ENCODE data around the gene METRN. TPM values are rescaled to one million over a fixed set of nuclear protein-coding genes. Genes with fewer than 3 reads are reported as not detected.
A peak's percentile ranks its signal among the peaks of the same experiment; 100 is the strongest.
"Not testable (repeated sequence)": the region's sequence is repeated elsewhere in the genome, so short reads cannot be mapped to it uniquely, and the experiment has no call there.

Gene METRN
- total RNA-seq, 1 donor from 2014 or later = 23.6 TPM

DNA sequence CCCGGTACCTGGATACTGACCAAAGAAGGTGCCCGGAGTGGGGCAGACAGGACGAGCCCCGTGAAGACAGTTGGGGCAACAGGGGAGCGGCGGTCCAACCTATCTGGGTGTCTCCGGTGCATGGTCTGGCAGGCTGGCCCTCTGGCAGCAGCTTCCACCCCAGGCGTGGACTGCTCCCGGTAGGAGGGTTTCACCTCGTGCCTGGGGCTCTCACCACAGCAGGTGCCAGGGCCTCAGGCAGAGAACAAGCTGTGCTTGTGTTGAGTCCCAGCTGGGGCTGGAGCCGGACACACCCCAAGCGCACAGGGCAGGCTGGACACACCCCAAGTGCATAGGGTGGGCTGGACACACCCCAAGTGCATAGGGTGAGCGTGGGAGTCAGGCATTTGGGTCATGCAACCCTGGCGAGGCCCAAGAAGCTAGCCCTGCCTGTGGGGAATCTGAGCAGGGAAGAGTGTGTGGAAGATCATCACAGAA lies 7.8 kb upstream of the METRN start:
- FAIRE-seq (no peak), DNase-seq (ENCODE audit: low spot score in 2 of 2) (no peak)

DNA sequence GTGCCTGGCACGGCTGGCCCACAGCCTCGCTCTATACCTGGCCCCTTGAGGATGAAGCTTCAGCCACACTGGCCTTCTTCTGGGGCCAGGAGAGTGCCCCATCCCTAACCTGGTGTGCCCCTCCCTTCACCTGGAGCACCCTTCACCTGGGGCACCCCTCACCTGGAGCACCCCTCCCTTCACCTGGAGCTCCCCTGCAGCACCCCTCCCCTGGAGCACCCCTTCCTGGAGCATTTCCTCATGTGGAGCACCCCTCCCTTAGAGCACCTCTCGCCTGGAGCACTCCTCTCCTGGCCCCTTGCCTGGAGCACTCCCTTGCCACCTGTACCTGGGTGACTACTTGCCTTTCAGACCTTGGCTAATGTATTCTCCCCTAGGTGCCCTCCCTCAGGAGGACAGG lies 6.9 kb upstream of the METRN start:
- no peak for DNase-seq (ENCODE audit: low spot score in 2 of 2)
- no peak for FAIRE-seq

DNA sequence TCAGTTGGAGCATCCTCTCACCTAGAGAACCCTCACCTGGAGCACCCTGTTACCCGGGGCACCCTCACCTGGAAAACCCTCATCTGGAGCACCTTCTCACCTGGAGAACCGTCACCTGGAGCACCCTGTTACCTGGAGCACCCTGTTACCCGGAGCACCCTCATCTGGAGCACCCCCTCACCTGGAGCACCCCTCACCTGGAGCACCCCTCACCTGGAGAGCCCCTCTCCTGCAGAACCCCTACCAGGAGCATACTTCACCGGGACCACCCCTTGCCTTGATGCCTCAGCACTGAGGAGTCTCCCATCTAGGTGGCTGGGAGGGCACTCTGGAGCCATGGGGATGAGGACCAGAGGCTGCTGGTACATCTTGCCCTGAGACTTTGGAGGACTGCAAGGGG lies 6.0 kb upstream of the METRN start:
- FAIRE-seq (no peak), DNase-seq (ENCODE audit: low spot score in 2 of 2) (no peak)

DNA sequence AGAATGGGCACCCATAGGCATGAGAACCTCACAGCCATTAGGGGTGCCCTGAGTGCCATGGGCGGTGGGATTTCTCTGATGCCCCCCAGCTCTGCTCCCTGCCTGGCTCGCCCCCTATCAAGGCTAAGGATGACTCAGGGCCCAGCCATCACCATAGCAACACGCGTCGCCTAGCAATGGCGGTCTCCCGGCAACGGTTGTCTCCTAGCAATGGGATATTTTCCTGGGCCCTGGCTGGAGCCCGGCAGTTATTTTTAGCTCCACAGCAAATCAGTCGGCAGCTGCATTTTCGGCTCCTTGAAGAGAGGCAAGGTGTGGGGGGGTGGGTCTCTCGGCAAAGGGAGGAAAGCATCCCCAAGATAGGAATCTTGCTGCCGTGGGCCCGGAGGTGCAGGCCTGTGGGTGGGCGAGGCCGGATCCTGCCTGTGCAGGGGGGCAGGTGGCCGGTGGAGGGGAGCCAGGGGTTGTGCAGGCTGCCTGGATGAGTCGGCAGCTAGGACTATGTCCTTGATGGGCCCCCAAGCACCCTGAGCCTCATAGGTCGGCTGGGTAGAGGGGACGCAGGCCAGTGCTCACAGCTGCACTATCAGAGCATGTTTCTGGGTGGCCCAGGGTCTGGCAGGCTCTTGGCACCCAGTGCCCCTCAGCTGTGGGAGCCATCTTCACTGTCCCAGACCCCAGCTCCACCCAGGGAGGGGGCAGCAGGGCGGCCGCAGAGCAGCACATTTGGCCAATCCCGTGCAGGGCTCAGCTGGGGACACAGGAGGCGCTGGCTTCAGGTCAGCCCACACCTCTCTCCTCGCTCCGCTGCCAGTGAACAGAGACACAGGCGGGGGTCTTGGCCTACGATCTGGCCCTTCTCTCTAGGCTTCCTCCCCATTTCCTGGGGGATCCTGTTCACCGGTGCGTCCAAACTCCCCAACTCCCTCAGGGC lies 5.1 kb upstream of the METRN start:
- no peak for FAIRE-seq

DNA sequence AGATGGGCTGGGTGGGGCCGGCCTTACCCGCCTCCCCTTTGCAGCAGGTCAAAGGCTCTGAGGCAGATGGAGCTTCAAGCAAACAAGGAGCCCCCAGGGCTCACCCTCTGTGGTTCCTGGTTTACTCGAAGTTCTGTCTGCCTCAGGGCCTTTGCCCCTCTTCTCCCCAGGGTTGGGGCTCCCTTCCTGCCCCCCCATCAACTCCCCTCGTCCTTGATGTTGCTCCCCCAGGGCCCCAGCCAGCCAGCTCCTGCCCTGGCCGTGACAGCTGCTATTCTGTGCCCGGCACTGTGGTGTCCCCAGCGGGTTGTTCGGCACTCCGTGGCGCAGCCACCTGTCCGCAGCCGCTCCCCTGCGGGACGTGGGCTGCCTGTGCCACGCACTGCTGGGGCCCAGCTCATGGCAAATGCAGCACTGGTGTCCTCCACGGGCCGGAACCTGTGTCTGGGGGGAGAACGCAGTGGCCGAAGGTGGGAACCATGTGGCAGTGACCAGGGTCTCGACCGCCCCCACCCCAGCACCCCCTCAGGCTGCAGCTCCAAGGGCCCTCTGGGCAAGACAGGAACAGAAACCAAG lies 4.3 kb upstream of the METRN start:
- FAIRE-seq (no peak), DNase-seq (ENCODE audit: low spot score in 2 of 2) (no peak)

More for the DNA sequence above, 5.1 kb upstream of the METRN start:
- DNase-seq (ENCODE audit: low spot score in 2 of 2) = peak; percentile 89 to 93

DNA sequence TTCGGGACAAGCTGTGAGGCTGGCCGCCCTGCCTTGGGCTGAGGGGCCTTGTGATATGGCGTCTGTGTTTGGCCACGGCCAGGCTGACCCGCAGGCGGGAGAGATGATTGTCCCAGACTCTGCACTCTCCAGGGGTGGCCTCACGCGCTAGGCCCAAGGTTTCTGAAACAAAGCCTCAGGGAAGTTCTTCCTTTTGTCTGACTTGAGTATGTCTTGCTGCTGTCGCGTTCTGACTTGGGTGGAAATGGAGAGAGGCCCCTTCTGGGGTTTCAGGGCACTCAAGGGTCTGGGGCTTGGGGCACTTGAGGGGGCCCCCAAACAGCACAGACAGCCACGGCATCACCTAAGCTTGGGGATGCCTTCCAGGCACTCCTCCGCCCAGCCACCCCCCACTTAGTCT lies 3.8 kb upstream of the METRN start:
- FAIRE-seq = no peak
- no peak for DNase-seq (ENCODE audit: low spot score in 2 of 2)

DNA sequence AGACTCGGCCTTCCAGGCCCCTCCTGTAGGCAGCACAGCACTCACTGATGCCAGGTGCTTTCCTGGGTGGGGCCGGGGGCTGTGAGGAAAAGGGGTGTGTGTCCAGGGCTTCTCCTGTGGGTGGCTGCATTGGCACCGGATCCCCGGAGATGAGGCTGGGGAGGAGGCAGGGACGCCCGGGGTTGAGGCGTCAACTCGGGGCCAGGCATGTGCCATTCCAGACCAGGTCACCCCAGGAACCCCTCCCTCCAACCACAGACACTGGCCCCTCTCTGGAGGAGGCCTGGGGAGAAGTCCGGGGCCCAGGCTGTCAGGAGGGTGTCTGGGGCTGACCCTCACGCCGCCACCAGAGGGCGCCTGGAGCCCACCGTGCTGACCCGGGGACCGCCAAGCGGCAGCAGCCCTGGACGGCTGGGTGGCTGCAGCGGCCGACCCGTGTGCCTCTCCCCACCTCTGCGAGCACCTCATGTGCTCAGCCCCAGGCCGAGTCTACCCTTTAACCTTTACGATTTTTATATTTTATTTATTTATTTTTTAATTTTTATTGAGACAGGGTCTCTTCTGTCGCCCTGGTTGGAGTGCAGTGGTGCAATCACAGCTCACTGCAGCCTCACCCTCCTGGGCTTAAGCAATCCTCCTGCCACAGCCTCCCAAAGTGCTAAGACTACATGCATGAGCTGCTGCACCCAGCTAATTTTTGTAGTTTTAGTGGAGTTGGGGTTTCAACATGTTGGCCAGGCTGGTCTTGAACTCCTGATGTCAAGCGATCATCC lies 3.2 kb upstream of the METRN start:
- FAIRE-seq (no peak), DNase-seq (ENCODE audit: low spot score in 2 of 2) (peak; percentile 89 to 90)

DNA sequence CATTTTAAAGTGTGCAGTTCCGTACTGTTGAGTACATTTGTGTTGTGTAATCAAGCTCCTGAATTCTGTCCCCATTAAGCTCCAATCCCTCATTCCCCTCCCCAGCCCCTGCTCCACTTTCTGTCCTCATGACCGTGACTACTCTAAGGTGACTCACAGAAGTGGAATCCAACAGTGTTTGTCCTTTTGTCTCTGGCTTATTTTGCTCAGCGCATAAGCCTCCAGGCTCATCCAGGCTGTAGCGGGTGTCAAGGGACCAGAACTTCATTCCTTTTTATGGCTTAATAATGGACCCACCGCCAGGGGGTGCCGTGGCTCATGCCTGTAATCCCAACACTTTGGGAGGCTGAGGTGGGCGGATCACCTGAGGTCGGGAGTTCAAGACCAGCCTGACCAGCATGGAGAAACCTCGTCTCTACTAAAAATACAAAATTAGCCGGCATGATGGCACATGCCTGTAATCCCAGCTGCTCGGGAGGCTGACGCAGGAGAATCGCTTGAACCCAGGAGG lies 2.1 kb upstream of the METRN start:
- not testable (repeated sequence) for DNase-seq (ENCODE audit: low spot score in 2 of 2); FAIRE-seq

DNA sequence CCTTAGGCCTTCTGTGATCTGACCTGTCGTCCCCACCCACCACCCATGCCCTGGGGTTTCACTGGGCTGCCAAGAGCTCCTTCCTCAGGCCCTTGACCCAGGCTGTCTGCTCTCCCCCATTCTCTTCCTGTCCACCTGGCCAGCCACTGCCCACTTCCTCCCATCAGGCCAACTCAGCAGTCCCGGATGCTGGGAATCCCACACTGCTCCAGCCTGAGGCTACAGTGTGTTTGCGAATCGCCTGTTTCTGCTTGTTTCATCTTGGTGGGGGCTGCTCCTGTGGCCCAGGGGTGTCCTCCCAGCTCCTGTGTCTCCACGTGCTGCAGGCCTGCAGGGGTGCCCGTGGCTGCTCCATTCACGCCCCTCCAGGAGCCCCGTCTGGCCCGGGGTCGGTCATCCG lies 839 bp upstream of the METRN start:
- no peak for DNase-seq (ENCODE audit: low spot score in 2 of 2)
- no peak for FAIRE-seq

DNA sequence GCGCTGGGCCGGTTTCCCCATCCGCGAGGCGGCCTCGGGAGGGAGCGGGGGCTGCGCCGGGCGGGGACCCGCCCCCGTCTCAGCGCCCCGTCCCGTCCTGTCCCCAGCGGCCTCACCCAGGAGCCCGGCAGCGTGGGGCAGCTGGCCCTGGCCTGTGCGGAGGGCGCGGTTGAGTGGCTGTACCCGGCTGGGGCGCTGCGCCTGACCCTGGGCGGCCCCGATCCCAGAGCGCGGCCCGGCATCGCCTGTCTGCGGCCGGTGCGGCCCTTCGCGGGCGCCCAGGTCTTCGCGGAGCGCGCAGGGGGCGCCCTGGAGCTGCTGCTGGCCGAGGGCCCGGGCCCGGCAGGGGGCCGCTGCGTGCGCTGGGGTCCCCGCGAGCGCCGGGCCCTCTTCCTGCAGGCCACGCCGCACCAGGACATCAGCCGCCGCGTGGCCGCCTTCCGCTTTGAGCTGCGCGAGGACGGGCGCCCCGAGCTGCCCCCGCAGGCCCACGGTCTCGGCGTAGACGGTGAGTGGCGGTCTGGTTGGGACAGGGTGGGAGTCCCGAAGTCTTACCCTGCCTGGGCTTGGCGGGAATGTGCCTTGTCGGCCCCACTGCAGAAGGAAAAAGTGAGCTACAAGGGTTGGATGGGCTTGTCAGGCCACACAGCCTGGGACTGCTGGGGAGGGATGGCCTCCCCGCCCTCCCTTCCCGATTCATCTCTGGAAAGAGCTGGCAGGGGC lies 720 bp downstream of the METRN start:
- FAIRE-seq (no peak), DNase-seq (ENCODE audit: low spot score in 2 of 2) (peak in 1 of 2 donors; percentile 72)

DNA sequence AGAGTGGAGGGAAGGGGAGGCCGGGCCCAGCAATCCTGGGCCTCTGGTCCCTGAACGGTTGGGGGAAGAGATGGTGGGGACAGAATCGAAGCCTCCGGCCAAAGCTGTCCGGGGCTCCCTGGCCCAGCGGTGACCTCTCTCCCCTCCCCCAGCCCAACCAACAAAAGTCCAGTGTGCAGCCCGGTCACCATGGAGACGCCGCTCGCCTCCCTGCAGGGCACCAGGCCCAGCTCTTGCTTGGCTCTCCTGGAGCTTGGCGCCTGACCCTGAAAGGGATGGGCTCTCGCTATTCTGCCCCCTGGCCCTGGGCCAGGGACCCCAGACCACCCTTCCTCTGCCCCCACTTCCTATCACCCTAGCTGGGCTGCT lies 1.3 kb downstream of the METRN start:
- no peak for FAIRE-seq

DNA sequence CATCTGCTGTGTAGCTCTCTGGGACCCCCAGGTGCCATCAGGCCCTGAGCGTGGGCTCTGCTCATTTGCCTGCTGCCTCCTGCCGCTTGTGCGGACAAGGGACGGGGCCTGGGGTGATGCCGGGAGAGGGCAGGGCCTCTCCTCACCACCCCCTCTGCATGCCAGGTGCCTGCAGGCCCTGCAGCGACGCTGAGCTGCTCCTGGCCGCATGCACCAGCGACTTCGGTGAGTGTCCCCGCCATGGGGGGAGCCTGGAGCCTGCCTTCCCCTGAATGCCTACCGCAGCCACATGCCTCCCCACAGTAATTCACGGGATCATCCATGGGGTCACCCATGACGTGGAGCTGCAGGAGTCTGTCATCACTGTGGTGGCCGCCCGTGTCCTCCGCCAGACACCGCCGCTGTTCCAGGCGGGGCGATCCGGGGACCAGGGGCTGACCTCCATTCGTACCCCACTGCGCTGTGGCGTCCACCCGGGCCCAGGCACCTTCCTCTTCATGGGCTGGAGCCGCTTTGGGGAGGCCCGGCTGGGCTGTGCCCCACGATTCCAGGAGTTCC lies 1.9 kb downstream of the METRN start:
- no peak for DNase-seq (ENCODE audit: low spot score in 2 of 2)
- FAIRE-seq = no peak

More for the DNA sequence above, 1.3 kb downstream of the METRN start:
- DNase-seq (ENCODE audit: low spot score in 2 of 2) = peak; percentile 79 to 93

DNA sequence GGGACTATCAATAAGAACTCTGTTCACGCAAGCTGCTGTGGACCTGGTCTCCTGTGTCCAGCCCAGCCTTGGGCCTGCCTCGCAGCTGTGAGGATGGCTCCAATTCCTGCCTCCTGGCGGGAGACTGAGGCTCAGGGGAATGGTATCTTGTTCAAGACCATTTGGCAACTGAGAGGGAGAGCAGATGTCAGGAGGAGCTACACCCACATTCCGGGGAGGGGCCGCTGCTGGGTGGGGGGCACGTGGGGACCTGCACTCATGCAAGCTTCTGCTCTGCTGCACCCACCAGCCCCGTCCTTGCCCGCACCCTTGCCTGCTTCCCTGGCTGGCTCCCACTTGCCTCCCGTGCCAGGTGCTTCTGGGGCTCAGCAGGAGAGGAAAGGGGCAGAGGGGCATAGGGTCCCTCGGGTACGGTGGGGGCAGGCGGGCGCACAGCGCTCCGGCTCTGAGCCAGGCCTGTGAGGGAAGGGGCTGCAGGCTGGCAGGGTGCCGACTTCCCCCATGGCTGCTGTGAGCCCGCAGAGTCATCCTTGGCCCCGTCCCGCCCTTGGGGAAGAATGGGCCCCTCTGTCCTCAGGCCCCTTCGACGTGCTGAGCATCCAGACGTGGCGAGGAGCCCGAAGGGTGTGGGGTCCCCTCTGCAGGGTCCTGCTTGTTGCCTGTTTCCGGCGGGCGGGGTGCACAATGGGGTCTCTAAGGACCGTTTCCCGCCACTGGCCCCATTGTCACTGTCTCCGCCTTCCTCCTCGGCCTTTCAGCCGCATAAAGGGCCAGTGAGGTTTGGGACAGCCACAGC lies 2.7 kb downstream of the METRN start:
- DNase-seq (ENCODE audit: low spot score in 2 of 2) (no peak), FAIRE-seq (no peak)

DNA sequence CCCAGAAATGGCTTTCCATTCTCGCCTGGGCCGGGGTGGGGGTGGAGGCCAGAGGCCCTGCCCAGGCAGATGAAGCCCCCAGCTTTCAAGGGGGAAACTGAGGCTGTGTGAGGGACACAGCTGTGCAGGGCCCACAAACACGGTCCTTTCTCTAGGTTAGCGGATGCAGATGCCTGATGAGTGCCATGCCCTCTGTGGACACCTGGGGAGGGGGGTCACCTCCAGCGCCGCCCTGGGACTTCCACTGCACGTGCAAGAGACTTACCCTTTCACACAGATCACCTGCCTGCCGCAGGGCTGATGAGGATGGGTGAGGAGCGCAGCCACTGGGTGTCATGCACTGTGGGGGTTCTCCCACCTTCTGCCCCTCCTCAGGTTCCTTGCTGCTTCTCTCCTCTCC lies 3.5 kb downstream of the METRN start:
- FAIRE-seq (no peak), DNase-seq (ENCODE audit: low spot score in 2 of 2) (no peak)

DNA sequence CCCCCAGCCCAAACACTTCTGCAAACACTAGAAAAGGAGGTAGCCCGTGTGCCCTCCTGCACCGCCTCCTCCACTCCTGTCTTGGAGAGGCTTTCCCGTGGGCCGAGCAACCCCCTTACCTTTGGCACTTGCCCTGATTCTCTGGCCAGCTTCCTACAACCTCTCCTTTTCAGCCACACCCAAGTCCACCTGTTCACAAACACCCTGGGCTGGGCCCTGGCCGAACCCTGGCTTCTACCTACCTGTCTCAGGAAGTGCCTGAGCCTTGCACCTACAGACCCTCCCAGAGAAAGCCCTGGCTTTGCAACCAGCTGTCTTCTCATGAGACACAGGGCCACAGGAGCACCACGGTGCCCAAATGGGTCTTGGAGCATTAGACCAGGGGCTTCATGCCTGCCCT lies 4.0 kb downstream of the METRN start:
- no peak for FAIRE-seq
- no peak for DNase-seq (ENCODE audit: low spot score in 2 of 2)

DNA sequence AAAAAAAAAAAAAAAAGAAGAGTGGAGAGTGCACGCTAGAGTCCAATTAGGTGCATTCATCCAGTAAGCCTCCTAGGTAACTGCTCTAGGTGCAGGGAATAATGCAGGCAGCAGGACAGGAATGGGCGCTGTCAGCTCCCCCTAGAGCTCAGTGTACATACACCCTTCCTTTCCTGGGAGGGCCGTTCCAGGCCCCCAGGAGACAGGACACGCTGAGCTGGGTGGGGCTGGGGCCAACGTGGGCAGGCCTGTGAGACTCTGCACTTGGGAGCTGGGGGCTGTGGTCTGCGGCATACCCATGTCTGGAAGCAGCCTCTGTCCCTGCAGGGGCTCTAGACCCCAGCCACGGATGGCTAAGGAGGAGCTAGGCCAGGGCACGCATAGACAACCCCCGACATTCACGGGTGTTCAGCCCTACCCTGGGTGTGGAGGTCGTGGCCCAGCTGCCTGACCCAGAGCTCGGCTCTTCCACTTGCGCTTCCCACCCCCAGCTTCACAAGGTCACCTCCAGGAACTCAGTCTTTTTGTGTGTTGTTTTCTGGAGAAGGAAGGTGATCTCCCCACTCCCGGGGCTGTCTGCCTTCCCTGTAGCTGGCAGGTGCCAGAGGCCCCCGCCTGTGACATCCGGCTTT lies 5.0 kb downstream of the METRN start:
- FAIRE-seq = no peak
- DNase-seq (ENCODE audit: low spot score in 2 of 2) = no peak

DNA sequence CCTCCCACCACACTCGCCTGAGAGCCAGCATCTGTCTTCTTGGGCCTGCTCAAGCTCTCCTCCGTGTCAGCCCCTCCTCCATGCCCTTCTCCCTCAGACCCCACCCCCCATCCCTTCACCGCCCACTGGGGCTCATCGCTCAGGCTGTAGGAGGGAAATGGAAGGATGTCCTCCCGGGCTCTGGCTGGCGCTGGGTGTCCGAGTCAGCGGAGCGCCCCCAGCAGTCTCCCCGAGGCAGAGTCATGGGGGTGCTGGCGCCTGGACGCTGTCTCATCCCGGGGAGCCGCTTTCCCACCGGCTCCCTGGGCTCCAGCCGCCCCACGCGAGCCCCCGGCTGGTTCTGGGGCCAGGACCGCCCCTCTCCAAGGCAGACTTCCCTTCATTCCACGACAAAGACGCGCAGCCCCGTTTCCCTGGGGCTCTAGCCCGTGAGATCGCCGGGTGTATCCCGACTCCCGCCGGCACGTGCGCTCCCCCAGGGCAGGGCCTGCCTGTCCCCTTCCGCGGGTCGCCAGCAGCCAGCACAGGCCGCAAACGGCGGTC lies 5.6 kb downstream of the METRN start:
- peak; percentile 75 for DNase-seq (ENCODE audit: low spot score in 2 of 2)
- no peak for FAIRE-seq

DNA sequence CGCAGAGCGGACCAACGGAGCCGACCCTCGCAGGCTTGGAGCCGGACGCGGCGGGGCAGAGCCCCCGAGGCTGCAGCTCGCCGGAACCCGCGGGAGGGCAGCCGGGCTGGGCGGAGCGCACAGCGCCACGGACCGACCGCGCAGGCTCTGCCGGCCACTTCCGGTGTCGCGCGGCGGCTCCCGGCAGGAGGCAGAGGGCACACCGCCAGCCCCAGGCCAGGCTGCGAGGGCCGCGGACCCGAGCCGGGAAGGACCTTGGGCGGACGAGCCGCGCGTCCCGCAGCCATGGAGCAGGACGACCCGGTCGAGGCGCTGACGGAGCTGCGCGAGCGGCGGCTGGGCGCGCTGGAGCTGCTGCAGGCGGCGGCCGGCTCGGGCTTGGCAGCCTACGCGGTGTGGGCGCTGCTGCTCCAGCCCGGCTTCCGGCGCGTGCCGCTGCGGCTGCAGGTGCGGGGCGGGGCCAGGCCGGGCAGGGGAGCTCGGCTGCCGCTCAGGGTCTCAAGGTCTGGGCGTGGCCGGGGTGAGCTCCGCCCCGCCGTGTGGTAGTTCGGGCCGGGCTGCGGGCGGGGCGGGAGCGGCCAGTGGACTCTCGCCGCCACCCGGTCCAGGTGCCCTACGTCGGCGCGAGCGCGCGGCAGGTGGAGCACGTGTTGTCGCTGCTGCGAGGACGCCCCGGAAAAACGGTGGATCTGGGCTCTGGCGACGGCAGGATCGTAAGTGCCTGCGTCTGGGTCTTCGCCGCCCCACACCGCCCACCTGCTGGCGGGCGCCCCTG lies 6.3 kb downstream of the METRN start, which contains the start of gene ANTKMT:
ANTKMT (plus strand) TSS at position 157 of the 775 bp plus-strand sequence; CDS start at position 286, 129 bp downstream.
- peak; percentile 90 to 97 for DNase-seq (ENCODE audit: low spot score in 2 of 2)
- no peak for FAIRE-seq
